ENCODE results near the gene ROPN1L. TPM values are rescaled to one million over a fixed set of nuclear protein-coding genes. Genes with fewer than 3 reads are reported as not detected.

The ROPN1L gene
- total RNA-seq, 1 experiment from 2014 or later: 0.82 TPM

- H3K27me3 Mint-ChIP-seq (ENCODE audit: insufficient read depth, unreplicated experiment): no peaks in the 10 kb centered on the region
- H3K4me3 Mint-ChIP-seq (ENCODE audit: unreplicated experiment): no peak overlapping the region
- H3K27ac Mint-ChIP-seq (ENCODE audit: low read depth, unreplicated experiment): peak overlapping the region; percentile 50
- peaks cover 16% of the 10 kb centered on the region for H3K4me1 Mint-ChIP-seq (ENCODE audit: insufficient read depth, unreplicated experiment)
- ChIA-PET POLR2A (interaction anchor here (0.7 to 1.9 kb wide), 4 partner anchors 11 to 51 kb away, joined by 3 to 18 read pairs (median 4); no protein-coding TSS in a partner anchor), CTCF (interaction anchor here (0.6 to 2.1 kb wide), 5 partner anchors 23 to 191 kb away, joined by 3 to 8 read pairs (median 4); no protein-coding TSS in a partner anchor)
- DNase-seq (ENCODE audit: unreplicated experiment): no peak
- H3K36me3 Mint-ChIP-seq (ENCODE audit: insufficient read depth, unreplicated experiment): no peaks in the 10 kb centered on the region
- peaks cover 1% of the 10 kb centered on the region for H3K9me3 Mint-ChIP-seq (ENCODE audit: unreplicated experiment)
- TF ChIP-seq CTCF (IDR thresholded peaks at IDR 0.05; ENCODE audit: unreplicated experiment): no peak
- intact Hi-C loops (cut with micrococcal nuclease): no loop called here
- no TSS peak for BruUV-seq (replicated peaks)
Observed at GRCh38 chr5:10478436-10478835, 36.8 kb downstream of the ROPN1L start.

- intact Hi-C loops (cut with micrococcal nuclease): no loop called here
- peak overlapping the region; percentile 50 for H3K27ac Mint-ChIP-seq (ENCODE audit: low read depth, unreplicated experiment)
- peaks cover 16% of the 10 kb centered on the region for H3K4me1 Mint-ChIP-seq (ENCODE audit: insufficient read depth, unreplicated experiment)
- no peak for TF ChIP-seq CTCF (IDR thresholded peaks at IDR 0.05; ENCODE audit: unreplicated experiment)
- BruUV-seq (replicated peaks): no TSS peak
- H3K9me3 Mint-ChIP-seq (ENCODE audit: unreplicated experiment): no peaks in the 10 kb centered on the region
- H3K36me3 Mint-ChIP-seq (ENCODE audit: insufficient read depth, unreplicated experiment): no peaks in the 10 kb centered on the region
- H3K27me3 Mint-ChIP-seq (ENCODE audit: insufficient read depth, unreplicated experiment): no peaks in the 10 kb centered on the region
- DNase-seq (ENCODE audit: unreplicated experiment): peak; percentile 88
- peak overlapping the region; percentile 8 for H3K4me3 Mint-ChIP-seq (ENCODE audit: unreplicated experiment)
- POLR2A ChIA-PET: interaction anchor here (0.6 to 1.9 kb wide), 10 partner anchors 11 to 918 kb away, joined by 3 to 18 read pairs (median 3); no protein-coding TSS in a partner anchor
- CTCF ChIA-PET: interaction anchor here (0.6 to 2.1 kb wide), 7 partner anchors 13 to 1272 kb away, joined by 3 to 5 read pairs (median 3); no protein-coding TSS in a partner anchor
Observed at GRCh38 chr5:10479154-10479721, 37.6 kb downstream of the ROPN1L start.

- no peak for DNase-seq (ENCODE audit: unreplicated experiment)
- no peak overlapping the region for H3K27ac Mint-ChIP-seq (ENCODE audit: low read depth, unreplicated experiment)
- POLR2A ChIA-PET: interaction anchor here (0.7 to 1.9 kb wide), 5 partner anchors 41 to 147 kb away, joined by 3 to 5 read pairs (median 4); no protein-coding TSS in a partner anchor
- CTCF ChIA-PET: interaction anchor here (0.7 to 0.9 kb wide), 4 partner anchors 19 to 148 kb away, joined by 3 read pairs; no protein-coding TSS in a partner anchor
- no TSS peak for BruUV-seq (replicated peaks)
- no peak overlapping the region for H3K4me3 Mint-ChIP-seq (ENCODE audit: unreplicated experiment)
- no peaks in the 10 kb centered on the region for H3K36me3 Mint-ChIP-seq (ENCODE audit: insufficient read depth, unreplicated experiment)
- no peak for TF ChIP-seq CTCF (IDR thresholded peaks at IDR 0.05; ENCODE audit: unreplicated experiment)
- intact Hi-C loops (cut with micrococcal nuclease): no loop called here
- H3K27me3 Mint-ChIP-seq (ENCODE audit: insufficient read depth, unreplicated experiment): no peaks in the 10 kb centered on the region
- H3K9me3 Mint-ChIP-seq (ENCODE audit: unreplicated experiment): no peaks in the 10 kb centered on the region
- H3K4me1 Mint-ChIP-seq (ENCODE audit: insufficient read depth, unreplicated experiment): peaks cover 16% of the 10 kb centered on the region
Observed at GRCh38 chr5:10480237-10480985, 38.7 kb downstream of the ROPN1L start.
